Prostate gland (tissue), 2 donors: Measurements from ENCODE around the gene LBR.

ENCODE experiments used
- CTCF ChIP-seq, 4 experiments: fragments of 200-600 bp in 2 of 4; fragments of 450-650 bp in 2 of 4; sonication (generic) in 2 of 4; IDR thresholded peaks; 1 replicate in 3 of 4; 2 replicates in 1 of 4; pipeline ENCODE4 v1.5.1; 2016 to 2019; ENCODE audit warnings: antibody characterized with exemption in 4 of 4, mild to moderate bottlenecking in 2 of 4, moderate library complexity in 2 of 4
- POLR2A ChIP-seq: fragments of 450-650 bp; IDR thresholded peaks from one replicate; pipeline ENCODE4 v1.6.1; 2016; ENCODE audit warnings: antibody characterized with exemption, mild to moderate bottlenecking

- no peak for TF ChIP-seq CTCF (IDR thresholded peaks at IDR 0.05)
- TF ChIP-seq POLR2A: no peak
These were observed 18.7 kb upstream of the LBR start for GRCh38 chr1:225446595-225446960.
